ENCODE results near the gene RNF166. TPM values are rescaled to one million over a fixed set of nuclear protein-coding genes. Genes with fewer than 3 reads are reported as not detected.

The RNF166 gene
- total RNA-seq, 4 donors from 2014 or later, result 19.5 to 27.8 (median 22.3) TPM

DNA sequence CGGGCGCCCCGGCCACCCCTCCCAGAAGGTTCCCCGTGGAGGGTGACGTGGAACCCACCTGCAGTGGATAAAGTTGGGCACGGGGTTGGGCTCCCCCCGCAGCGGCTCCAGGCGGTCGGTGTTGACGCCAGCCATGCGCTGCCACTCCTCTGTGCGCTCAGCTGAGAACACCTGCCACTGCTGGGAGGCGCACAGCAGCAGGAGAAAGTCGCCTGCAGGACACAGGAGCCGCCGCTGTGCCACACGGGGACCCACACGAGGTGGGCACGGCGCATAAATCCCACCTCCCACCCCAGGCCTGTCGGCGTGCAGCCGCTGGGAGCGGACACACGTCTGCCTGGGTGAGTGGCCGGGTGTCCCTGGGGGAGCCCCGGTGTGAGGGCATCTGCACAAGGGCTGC lies 20.8 kb upstream of the RNF166 start:
- no peaks in the 10 kb centered on the region for H3K9me3 ChIP-seq
- H3K27ac ChIP-seq, result no peak overlapping the region
- H3K27me3 ChIP-seq, result no peaks in the 10 kb centered on the region
- no CpG with 5 or more reads among the region's 28 CpGs for WGBS, 2 donors (ENCODE audit: low coverage in 1 of 2)
- H3K4me1 ChIP-seq, result no peaks in the 10 kb centered on the region
- TF ChIP-seq EP300 (IDR thresholded peaks at IDR 0.05) (no peak), POLR2AphosphoS5 (IDR thresholded peaks at IDR 0.05) (no peak), POLR2A (IDR thresholded peaks at IDR 0.05) (no peak)
- TF ChIP-seq, protein P1, sequence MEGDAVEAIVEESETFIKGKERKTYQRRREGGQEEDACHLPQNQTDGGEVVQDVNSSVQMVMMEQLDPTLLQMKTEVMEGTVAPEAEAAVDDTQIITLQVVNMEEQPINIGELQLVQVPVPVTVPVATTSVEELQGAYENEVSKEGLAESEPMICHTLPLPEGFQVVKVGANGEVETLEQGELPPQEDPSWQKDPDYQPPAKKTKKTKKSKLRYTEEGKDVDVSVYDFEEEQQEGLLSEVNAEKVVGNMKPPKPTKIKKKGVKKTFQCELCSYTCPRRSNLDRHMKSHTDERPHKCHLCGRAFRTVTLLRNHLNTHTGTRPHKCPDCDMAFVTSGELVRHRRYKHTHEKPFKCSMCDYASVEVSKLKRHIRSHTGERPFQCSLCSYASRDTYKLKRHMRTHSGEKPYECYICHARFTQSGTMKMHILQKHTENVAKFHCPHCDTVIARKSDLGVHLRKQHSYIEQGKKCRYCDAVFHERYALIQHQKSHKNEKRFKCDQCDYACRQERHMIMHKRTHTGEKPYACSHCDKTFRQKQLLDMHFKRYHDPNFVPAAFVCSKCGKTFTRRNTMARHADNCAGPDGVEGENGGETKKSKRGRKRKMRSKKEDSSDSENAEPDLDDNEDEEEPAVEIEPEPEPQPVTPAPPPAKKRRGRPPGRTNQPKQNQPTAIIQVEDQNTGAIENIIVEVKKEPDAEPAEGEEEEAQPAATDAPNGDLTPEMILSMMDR (IDR thresholded peaks at IDR 0.05), result no peak
- ATAC-seq, result no peak
- H3K36me3 ChIP-seq, result peaks cover 0 to 88% of the 10 kb centered on the region in 2 donors
- no peak overlapping the region for H3K4me3 ChIP-seq

DNA sequence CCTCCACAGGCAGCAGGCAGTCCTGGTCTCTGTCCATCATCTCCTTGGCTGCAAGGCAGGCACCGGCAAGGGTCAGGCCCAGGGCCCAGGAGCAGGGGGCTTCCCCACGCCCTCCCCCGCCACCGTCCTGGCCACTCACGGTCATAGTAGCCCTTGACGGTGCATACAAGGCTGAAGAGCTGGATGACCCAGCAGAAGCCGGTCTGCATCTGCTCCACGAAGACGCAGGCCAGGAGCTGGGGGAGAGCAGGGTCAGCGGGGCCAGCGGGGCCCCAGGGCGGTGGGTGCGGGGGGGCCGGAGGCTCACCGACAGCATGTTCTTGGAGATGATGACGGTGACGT lies 20.2 kb upstream of the RNF166 start:
- no peak overlapping the region for H3K27ac ChIP-seq
- TF ChIP-seq, protein P1 (IDR thresholded peaks at IDR 0.05), result no peak
- TF ChIP-seq POLR2A (IDR thresholded peaks at IDR 0.05), result no peak
- TF ChIP-seq POLR2AphosphoS5 (IDR thresholded peaks at IDR 0.05), result no peak
- no peak for TF ChIP-seq EP300 (IDR thresholded peaks at IDR 0.05)
- no peak for ATAC-seq
- H3K4me3 ChIP-seq, result no peak overlapping the region
- H3K27me3 ChIP-seq, result no peaks in the 10 kb centered on the region
- no peaks in the 10 kb centered on the region for H3K9me3 ChIP-seq
- H3K4me1 ChIP-seq, result no peaks in the 10 kb centered on the region
- H3K36me3 ChIP-seq, result peaks cover 0 to 88% of the 10 kb centered on the region in 2 donors
- WGBS, 2 donors (ENCODE audit: low coverage in 1 of 2), result no CpG with 5 or more reads among the region's 17 CpGs

DNA sequence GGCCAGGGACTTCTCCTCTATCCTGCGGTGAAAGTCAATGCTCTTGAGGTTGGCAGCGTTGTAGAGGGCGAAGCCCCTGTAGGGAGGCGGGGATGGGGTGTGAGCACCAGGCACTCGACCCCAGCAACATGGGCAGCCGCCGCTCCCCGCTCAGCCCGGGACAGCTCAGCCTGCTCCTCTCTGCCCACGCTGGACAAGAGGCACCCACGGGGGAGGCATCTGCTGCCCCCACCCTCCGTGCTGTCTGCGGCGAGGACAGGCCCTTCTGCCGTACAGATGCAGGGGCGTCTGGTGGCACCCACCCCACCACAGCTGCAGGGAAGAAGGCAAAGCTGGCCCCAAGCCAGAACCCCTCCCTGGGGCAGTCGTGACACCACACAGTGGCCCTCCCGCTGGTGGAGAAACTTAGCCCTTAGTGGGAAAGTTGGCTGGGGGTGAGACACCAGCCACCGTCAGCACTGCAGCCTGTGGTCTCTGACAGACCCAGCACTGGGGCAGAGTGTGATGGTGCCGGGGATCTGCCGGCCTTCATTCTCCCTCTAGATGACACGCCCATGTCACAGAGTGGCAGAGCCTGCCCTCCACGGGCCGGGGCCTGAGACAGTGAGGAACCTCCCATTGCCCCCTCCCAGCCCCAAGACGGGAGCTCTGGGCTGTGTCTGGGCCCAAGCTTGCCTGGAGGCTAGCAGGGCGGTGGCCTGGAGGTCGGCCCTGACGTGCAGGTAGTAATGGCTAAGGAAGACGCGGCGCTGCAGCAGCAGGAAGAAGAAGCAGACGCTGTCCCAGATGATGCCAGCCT lies 19.6 kb upstream of the RNF166 start:
- H3K4me3 ChIP-seq, result no peak overlapping the region
- TF ChIP-seq POLR2A (IDR thresholded peaks at IDR 0.05), result no peak
- TF ChIP-seq POLR2AphosphoS5 (IDR thresholded peaks at IDR 0.05), result no peak
- no peak for TF ChIP-seq EP300 (IDR thresholded peaks at IDR 0.05)
- TF ChIP-seq, protein P1 (IDR thresholded peaks at IDR 0.05), result no peak
- no peak overlapping the region for H3K27ac ChIP-seq
- WGBS, 2 donors (ENCODE audit: low coverage in 1 of 2), result 100% methylated on average over 1 of the region's 32 CpGs; no CpG with 5 or more reads in 1 of the 2 donors
- H3K9me3 ChIP-seq, result no peaks in the 10 kb centered on the region
- H3K27me3 ChIP-seq, result no peaks in the 10 kb centered on the region
- no peaks in the 10 kb centered on the region for H3K4me1 ChIP-seq
- ATAC-seq, result no peak
- peaks cover 0 to 88% of the 10 kb centered on the region in 2 donors for H3K36me3 ChIP-seq

DNA sequence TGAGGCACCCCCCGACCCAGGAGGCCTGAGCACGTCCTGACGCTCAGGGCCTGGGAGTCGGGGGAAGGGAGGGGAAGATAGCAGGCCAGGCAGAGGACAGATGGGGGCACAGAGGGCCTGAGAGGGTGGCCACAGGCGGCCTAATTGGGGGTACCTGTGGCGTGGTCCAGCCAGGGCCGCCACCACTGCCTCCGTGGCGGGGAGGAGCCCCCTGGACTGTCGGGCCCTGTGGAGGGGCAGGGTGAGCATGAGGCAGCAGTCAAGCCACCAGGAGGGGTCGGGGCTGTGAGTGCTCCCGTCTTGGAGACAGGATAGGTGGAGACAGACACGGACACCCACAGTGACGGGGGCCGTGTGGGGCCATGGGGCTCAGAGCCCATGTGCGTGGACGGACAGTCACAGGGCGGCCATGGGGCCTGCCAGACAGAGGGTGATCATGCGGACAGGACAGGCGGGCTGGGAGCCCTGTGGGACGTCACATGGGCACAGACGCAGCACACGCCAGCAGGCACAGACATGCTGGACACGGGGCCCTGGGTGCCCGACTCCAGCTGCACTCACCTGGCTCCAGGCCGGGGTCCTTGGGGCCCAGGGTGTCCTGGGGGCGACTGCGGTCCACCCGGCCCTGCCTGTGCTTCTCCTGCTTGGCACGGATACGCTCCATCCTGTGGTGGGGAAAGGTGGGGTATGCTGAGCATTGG lies 18.8 kb upstream of the RNF166 start:
- Histone ChIP-seq H3K27ac (no peak overlapping the region), H3K4me1 (peaks cover 0 to under 1% (median 0%) of the 10 kb centered on the region in 3 donors), H3K27me3 (no peaks in the 10 kb centered on the region), H3K36me3 (peaks cover 0 to 88% of the 10 kb centered on the region in 2 donors), H3K9me3 (no peaks in the 10 kb centered on the region), H3K4me3 (no peak overlapping the region)
- 60% methylated on average over 5 of the region's 31 CpGs; no CpG with 5 or more reads in 1 of the 2 donors for WGBS, 2 donors (ENCODE audit: low coverage in 1 of 2)
- TF ChIP-seq EP300 (IDR thresholded peaks at IDR 0.05), result no peak
- TF ChIP-seq, protein P1 (IDR thresholded peaks at IDR 0.05), result no peak
- TF ChIP-seq POLR2AphosphoS5 (IDR thresholded peaks at IDR 0.05), result no peak
- no peak for TF ChIP-seq POLR2A (IDR thresholded peaks at IDR 0.05)
- no peak for ATAC-seq
